ENCODE measurements around the gene CGB8. TPM values are rescaled to one million over a fixed set of nuclear protein-coding genes. Genes with fewer than 3 reads are reported as not detected.

Gene CGB8
- total and polyA plus RNA-seq, 2 of the 8 experiments (the other 6 are each of a cell fraction or from before 2014, with no cell fraction given) = 0.09 TPM; not detected in 1

DNA sequence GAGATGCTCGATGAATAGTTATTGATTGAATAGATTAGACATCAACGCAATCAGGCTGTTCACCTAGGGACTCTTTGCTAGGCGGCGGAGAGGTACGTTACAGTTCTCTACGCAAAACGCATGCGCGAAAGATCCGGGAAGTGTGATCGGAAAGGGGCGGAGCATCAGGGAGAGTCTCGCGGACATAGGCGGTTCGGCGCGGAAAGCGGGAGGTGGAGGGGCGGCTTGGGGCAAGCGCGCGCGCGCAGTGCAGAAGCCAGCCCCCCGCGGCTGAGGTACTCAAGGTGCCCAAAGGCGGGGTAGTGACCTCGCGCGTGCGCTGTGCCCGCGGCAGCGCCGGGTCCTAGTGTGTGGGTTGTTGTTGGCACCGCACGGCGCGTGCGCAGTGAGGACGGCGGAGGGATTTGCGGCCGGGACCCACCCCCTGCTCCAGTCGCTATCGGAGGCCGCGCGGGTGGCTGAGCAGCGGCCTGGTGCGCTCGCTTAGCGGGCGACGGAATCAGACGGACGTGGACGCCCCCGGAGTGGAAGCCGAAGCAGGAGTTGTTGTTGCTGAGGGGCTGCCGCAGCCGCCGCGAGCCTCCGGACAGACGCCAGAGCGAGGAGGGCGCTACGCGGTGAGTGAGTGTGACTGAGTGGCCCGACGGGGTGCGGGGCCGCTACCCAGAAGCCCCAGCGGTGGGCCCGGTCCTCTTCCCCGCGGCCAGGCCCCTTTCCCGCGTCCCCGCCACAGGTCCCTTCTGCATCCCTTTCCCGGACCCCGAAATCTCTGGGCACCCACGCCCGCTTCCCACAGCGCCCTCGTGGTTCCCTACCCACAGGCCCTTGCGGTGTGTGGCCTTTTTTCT lies 36.3 kb upstream of the CGB8 start, which contains the start of gene SNRNP70:
SNRNP70 (plus strand) TSS at position 432 of the 848 bp plus-strand sequence. CDS start 964 bp downstream, outside the sequence.
- Histone ChIP-seq H3K27me3 (replicated peaks in 1 of 4; ENCODE audit: control insufficient read depth in 3 of 4, extremely low read depth in 1 of 4, insufficient read depth in 3 of 4, low read length in 3 of 4) (peaks cover 0 to 3% (median 0%) of the 10 kb centered on the region in 4 experiments; a peak in 1 of 7 replicates), H3K23ac (ENCODE audit: insufficient read length) (no peak within 1 kb of the TSS), H3K4ac (replicated peaks; ENCODE audit: insufficient read length, low read depth, low read length) (peak within 1 kb of the TSS; percentile 87), H3K4me1 (replicated peaks in 1 of 4; ENCODE audit: control insufficient read depth in 3 of 4, insufficient read depth in 4 of 4, low read length in 3 of 4) (peaks cover 4 to 6% (median 5%) of the 10 kb centered on the region in 4 experiments), H3K79me1 (ENCODE audit: low read depth, low read length) (peaks cover 9% of the 10 kb centered on the region), H2BK5ac (ENCODE audit: low read depth, low read length) (peak within 1 kb of the TSS; percentile 88), H2BK15ac (ENCODE audit: low read length) (no peak within 1 kb of the TSS), H3K79me2 (ENCODE audit: control insufficient read depth in 1 of 2, insufficient read depth in 2 of 2, low read length in 2 of 2) (peaks cover 33 to 42% of the 10 kb centered on the region in 2 experiments), H4K91ac (replicated peaks; ENCODE audit: insufficient read length, low read length) (peak within 1 kb of the TSS; percentile 69), H4K8ac (ENCODE audit: extremely low read depth, insufficient read depth, low read length) (peak within 1 kb of the TSS; percentile 96), H3K23me2 (ENCODE audit: low read depth, low read length) (peaks cover 14% of the 10 kb centered on the region; the same call in 1 of the 2 replicates), H3K9ac (replicated peaks in 1 of 4; ENCODE audit: extremely low read depth in 1 of 4, low read depth in 3 of 4, low read length in 3 of 4) (peak within 1 kb of the TSS; percentile 91 to 98 (median 96)), H3K9me3 (ENCODE audit: insufficient read depth in 2 of 2, low read depth in 1 of 2, low read length in 1 of 2) (no peaks in the 10 kb centered on the region), H3K36me3 (ENCODE audit: control insufficient read depth in 2 of 4, insufficient read depth in 4 of 4, low read length in 3 of 4) (peaks cover 10 to 35% (median 13%) of the 10 kb centered on the region in 4 experiments), H3K4me2 (ENCODE audit: insufficient read depth in 1 of 2, low read depth in 2 of 2, low read length in 2 of 2) (peak within 1 kb of the TSS; percentile 82 to 88), H2AFZ (ENCODE audit: low read length) (peak within 1 kb of the TSS; percentile 86), H3K18ac (ENCODE audit: extremely low read depth, low read length) (peak within 1 kb of the TSS; percentile 99), H2AK5ac (ENCODE audit: low read depth, low read length) (no peak within 1 kb of the TSS), H3K56ac (replicated peaks; ENCODE audit: insufficient read length, low read depth, low read length) (peak within 1 kb of the TSS; percentile 94), H4K5ac (ENCODE audit: insufficient read length, low read depth, low read length) (peak within 1 kb of the TSS; percentile 98), H3K27ac (ENCODE audit: low read depth, low read length) (peak within 1 kb of the TSS; percentile 94), H4K20me1 (replicated peaks in 1 of 2; ENCODE audit: control insufficient read depth in 1 of 2, insufficient read depth in 2 of 2, low read length in 2 of 2) (peaks cover 21% of the 10 kb centered on the region in 2 experiments), H3K14ac (ENCODE audit: insufficient read length) (no peak within 1 kb of the TSS), H2BK20ac (ENCODE audit: low read length) (no peak within 1 kb of the TSS), H2BK12ac (ENCODE audit: low read depth, low read length) (peak within 1 kb of the TSS; percentile 68; the same call in 1 of the 2 replicates), H3K4me3 (ENCODE audit: extremely low read depth in 1 of 4, insufficient read depth in 2 of 4, low read depth in 3 of 4, low read length in 4 of 4) (peak within 1 kb of the TSS; percentile 84 to 97 (median 90)), H2BK120ac (replicated peaks; ENCODE audit: low read depth, low read length) (no peak within 1 kb of the TSS)
- peak; percentile 98 to 99 for DNase-seq (ENCODE audit: low read depth in 1 of 2, low spot score in 2 of 2)
- CTCF ChIA-PET (ENCODE audit: partially characterized antibody) = no interaction called here
- FAIRE-seq = no peak
- WGBS, 2 experiments (ENCODE audit: extremely low coverage in 1 of 2, insufficient coverage in 1 of 2, insufficient read length in 1 of 2, insufficient replicate concordance in 2 of 2, low coverage in 1 of 2, low lambda C conversion rate in 2 of 2, missing lambda C conversion rate in 1 of 2) = 1% methylated on average over 82 of the region's 89 CpGs; no CpG with 5 or more reads in 1 of the 2 experiments
- POLR2A ChIA-PET (ENCODE audit: partially characterized antibody) = interaction anchor here (1.0 to 2.5 kb wide), 4 partner anchors 10 to 64 kb away, joined by 4 to 10 read pairs (median 6); no protein-coding TSS in a partner anchor
- TF ChIP-seq SP1 (IDR thresholded peaks at IDR 0.05; ENCODE audit: low read depth, low read length) = peak; percentile 70; the same call in 1 of the 2 replicates
- TF ChIP-seq JUN (IDR thresholded peaks at IDR 0.05; ENCODE audit: low read depth, low read length) = no peak
- TF ChIP-seq SIRT6 (IDR thresholded peaks at IDR 0.05; ENCODE audit: low read length) = no peak
- no peak for TF ChIP-seq CTBP2 (IDR thresholded peaks at IDR 0.05; ENCODE audit: borderline replicate concordance, insufficient read depth, insufficient read length, low read length)
- TF ChIP-seq SIX5 (IDR thresholded peaks at IDR 0.05; ENCODE audit: low read depth, low read length) = no peak
- TF ChIP-seq NRF1 (IDR thresholded peaks at IDR 0.05; ENCODE audit: low read depth, low read length) = peak; percentile 95
- no peak for TF ChIP-seq KDM1A (IDR thresholded peaks at IDR 0.05; ENCODE audit: borderline replicate concordance, low read length)
- TF ChIP-seq, protein P1, sequence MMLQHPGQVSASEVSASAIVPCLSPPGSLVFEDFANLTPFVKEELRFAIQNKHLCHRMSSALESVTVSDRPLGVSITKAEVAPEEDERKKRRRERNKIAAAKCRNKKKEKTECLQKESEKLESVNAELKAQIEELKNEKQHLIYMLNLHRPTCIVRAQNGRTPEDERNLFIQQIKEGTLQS (IDR thresholded peaks at IDR 0.05; ENCODE audit: insufficient read depth, low read depth, low read length) = no peak
- no peak for TF ChIP-seq CHD1 (IDR thresholded peaks at IDR 0.05; ENCODE audit: low read depth, low read length)
- TF ChIP-seq HDAC2 (IDR thresholded peaks at IDR 0.05; ENCODE audit: borderline replicate concordance in 1 of 2, low read depth in 2 of 2, low read length in 2 of 2) = peak in 1 of 2 experiments; percentile 62; a peak in 1 of 4 replicates
- no peak for TF ChIP-seq CBX5 (IDR thresholded peaks at IDR 0.05; ENCODE audit: low read depth, low read length)

Data from H1 (cell line).